Activated CD8-positive, alpha-beta T cell treated with anti-CD3 and anti-CD28 coated beads for 36 hours (primary cell): ENCODE data around the gene PRKN. TPM values are rescaled to one million over a fixed set of nuclear protein-coding genes. Genes with fewer than 3 reads are reported as not detected.
"Not testable (repeated sequence)": the region's sequence is repeated elsewhere in the genome, so short reads cannot be mapped to it uniquely, and the experiment has no call there.

ENCODE experiments used
- ATAC-seq: fragments of 200-7000 bp; cut with Tn5 transposase; one replicate; pipeline ENCODE4 v1.10.0; 2021; ENCODE audit warnings: mild to moderate bottlenecking, moderate library complexity
- CTCF ChIA-PET: fragments of 350-600 bp; sonication (Branson Sonifier 250); formaldehyde crosslinking; loops from one replicate; lab custom pipeline; 2021; ENCODE audit warnings: antibody characterized with exemption; lab: Charles Lee
- POLR2A ChIA-PET: fragments of 350-600 bp; sonication (Branson Sonifier 250); formaldehyde crosslinking; loops from one replicate; lab custom pipeline; 2021; ENCODE audit warnings: antibody characterized with exemption; lab: Charles Lee
- DNase-seq: peaks from one replicate; pipeline ENCODE4 v3.0.0-alpha.2; 2020
- H3K27ac Mint-ChIP-seq: one replicate; pipeline ENCODE4 v1.8.0; 2021; ENCODE audit warnings: mild to moderate bottlenecking, mixed read lengths
- H3K27me3 Mint-ChIP-seq: one replicate; pipeline ENCODE4 v1.8.0; 2021; ENCODE audit warnings: mixed read lengths
- H3K36me3 Mint-ChIP-seq: one replicate; pipeline ENCODE4 v1.8.0; 2021; ENCODE audit warnings: low read depth, mixed read lengths
- H3K4me1 Mint-ChIP-seq: one replicate; pipeline ENCODE4 v1.8.0; 2021; ENCODE audit warnings: low read depth, mixed read lengths
- H3K4me3 Mint-ChIP-seq: one replicate; pipeline ENCODE4 v1.8.0; 2021; ENCODE audit warnings: mild to moderate bottlenecking, moderate library complexity, mixed read lengths
- H3K9me3 Mint-ChIP-seq: one replicate; pipeline ENCODE4 v1.8.0; 2021; ENCODE audit warnings: mixed read lengths
- CTCF ChIP-seq: fragments of 200-600 bp; IDR thresholded peaks from one replicate; pipeline ENCODE4 v1.8.0; 2022; ENCODE audit warnings: antibody characterized with exemption, mild to moderate bottlenecking
- intact Hi-C: fragments of 100-400 bp; cut with micrococcal nuclease; formaldehyde crosslinking; loops from one replicate; pipeline ENCODE4 v1.10.0; 2022
- total RNA-seq, 2 experiments: library from RNA; stranded (reverse); gene quantifications; one replicate each; pipeline ENCODE4 v1.2.3, GENCODE V29; 2021

PRKN gene
- total RNA-seq, 2 experiments from 2014 or later, result 1.2 to 1.4 TPM

GRCh38 chr6:162680367-162680766 is 47.2 kb downstream of the PRKN start:
- CTCF ChIA-PET, result no interaction called here
- H3K27ac Mint-ChIP-seq, result no peak overlapping the region

GRCh38 chr6:162679681-162680080 is 47.9 kb downstream of the PRKN start:
- ATAC-seq (no peak), DNase-seq (no peak)
- Mint-ChIP-seq H3K4me3 (no peak overlapping the region), H3K27me3 (no peaks in the 10 kb centered on the region), H3K9me3 (peaks cover 5% of the 10 kb centered on the region), H3K36me3 (no peaks in the 10 kb centered on the region), H3K4me1 (no peaks in the 10 kb centered on the region), H3K27ac (no peak overlapping the region)
- intact Hi-C loops, result loop anchor here (5.0 kb wide), 1 partner anchor 288 kb away; no protein-coding TSS in a partner anchor
- TF ChIP-seq CTCF, result no peak
- ChIA-PET POLR2A (no interaction called here), CTCF (no interaction called here)

More at GRCh38 chr6:162680367-162680766, 47.2 kb downstream of the PRKN start:
- intact Hi-C loops, result no loop called here
- Mint-ChIP-seq H3K9me3 (peaks cover 5% of the 10 kb centered on the region), H3K4me3 (no peak overlapping the region), H3K36me3 (no peaks in the 10 kb centered on the region), H3K27me3 (no peaks in the 10 kb centered on the region), H3K4me1 (no peaks in the 10 kb centered on the region)
- POLR2A ChIA-PET, result no interaction called here
- TF ChIP-seq CTCF, result no peak
- DNase-seq, result no peak
- no peak for ATAC-seq

- H3K9me3 Mint-ChIP-seq, DNase-seq, H3K27me3 Mint-ChIP-seq, CTCF ChIA-PET, H3K4me3 Mint-ChIP-seq, H3K4me1 Mint-ChIP-seq, H3K36me3 Mint-ChIP-seq, ATAC-seq, H3K27ac Mint-ChIP-seq, POLR2A ChIA-PET: not testable (repeated sequence)
- intact Hi-C loops, result loop anchor here (5.0 kb wide), 1 partner anchor 288 kb away; no protein-coding TSS in a partner anchor
Measured at GRCh38 chr6:162678896-162679295, 48.7 kb downstream of the PRKN start.

GRCh38 chr6:162675503-162675902 is 52.1 kb downstream of the PRKN start:
- ChIA-PET CTCF (interaction anchor here (0.7 kb wide), 1 partner anchor 306 kb away, joined by 3 read pairs; no protein-coding TSS in a partner anchor), POLR2A (no interaction called here)
- no peak for TF ChIP-seq CTCF
- H3K9me3 Mint-ChIP-seq, result peaks cover 2% of the 10 kb centered on the region
- H3K4me1 Mint-ChIP-seq, result no peaks in the 10 kb centered on the region
- no peak overlapping the region for H3K4me3 Mint-ChIP-seq
- H3K36me3 Mint-ChIP-seq, result no peaks in the 10 kb centered on the region
- intact Hi-C loops, result loop anchor here (5.0 kb wide), 1 partner anchor 292 kb away; no protein-coding TSS in a partner anchor
- DNase-seq, result no peak
- H3K27ac Mint-ChIP-seq, result no peak overlapping the region
- ATAC-seq, result no peak
- no peaks in the 10 kb centered on the region for H3K27me3 Mint-ChIP-seq

GRCh38 chr6:162674452-162674851 is 53.1 kb downstream of the PRKN start:
- intact Hi-C loops, result no loop called here

More at GRCh38 chr6:162674452-162674851, 53.1 kb downstream of the PRKN start:
- POLR2A ChIA-PET, result no interaction called here
- ATAC-seq, result no peak
- Mint-ChIP-seq H3K27me3 (no peaks in the 10 kb centered on the region), H3K4me3 (no peak overlapping the region), H3K36me3 (no peaks in the 10 kb centered on the region), H3K27ac (no peak overlapping the region), H3K9me3 (peaks cover 2% of the 10 kb centered on the region), H3K4me1 (no peaks in the 10 kb centered on the region)
- CTCF ChIA-PET, result no interaction called here
- TF ChIP-seq CTCF, result no peak
- no peak for DNase-seq
